OCI-LY7 (cell line): Measurements from ENCODE around the gene RLF. TPM values are rescaled to one million over a fixed set of nuclear protein-coding genes. Genes with fewer than 3 reads are reported as not detected.

Experiments
- BruUV-seq: library from RNA; stranded (reverse); fragments of 400-500 nt; replicated peaks from 2 replicates; lab custom pipeline; 2021; lab: Mats Ljungman, UMichigan
- CTCF ChIA-PET: fragments of 300-600 bp; sonication (Branson Sonifier 250); formaldehyde crosslinking; loops from one replicate; lab custom pipeline; 2022; ENCODE audit warnings: antibody characterized with exemption; ENCODE audit not compliant: unreplicated experiment; lab: Charles Lee
- POLR2A ChIA-PET: fragments of 300-600 bp; sonication (Branson Sonifier 250); formaldehyde crosslinking; loops from one replicate; lab custom pipeline; 2022; ENCODE audit warnings: antibody characterized with exemption; lab: Charles Lee
- DNase-seq: peaks from one replicate; pipeline ENCODE4 v3.0.0-alpha.2; 2015; ENCODE audit warnings: low spot score
- H2AFZ ChIP-seq: fragments of 200-600 bp; sonication (generic), shearing (Covaris generic); 2 replicates; pipeline ENCODE4 v1.6.1; 2014; ENCODE audit warnings: mild to moderate bottlenecking, antibody characterized with exemption, low read length, moderate library complexity
- H3K27ac ChIP-seq: fragments of 200-600 bp; sonication (generic); 2 replicates; pipeline ENCODE4 v1.5.1; 2014; ENCODE audit warnings: mixed run types, low read depth, mild to moderate bottlenecking, moderate library complexity, low read length, inconsistent platforms; ENCODE audit not compliant: poor library complexity, severe bottlenecking
- H3K36me3 ChIP-seq: fragments of 200-600 bp; sonication (generic); 2 replicates; pipeline ENCODE4 v1.6.1; 2014; ENCODE audit warnings: mild to moderate bottlenecking, antibody characterized with exemption, low read length, moderate library complexity, mixed read lengths; ENCODE audit not compliant: insufficient read depth
- H3K4me1 ChIP-seq: fragments of 200-600 bp; sonication (generic); 2 replicates; pipeline ENCODE4 v1.5.1; 2014; ENCODE audit warnings: mild to moderate bottlenecking, low read length; ENCODE audit not compliant: insufficient read depth, poor library complexity, severe bottlenecking
- H3K4me2 ChIP-seq: fragments of 200-600 bp; sonication (generic); 2 replicates; pipeline ENCODE4 v1.6.1; 2014; ENCODE audit warnings: mild to moderate bottlenecking, low read length
- H3K4me3 ChIP-seq: fragments of 200-600 bp; sonication (generic); 2 replicates; pipeline ENCODE4 v1.5.1; 2014; ENCODE audit warnings: mild to moderate bottlenecking, low read depth, low read length; ENCODE audit not compliant: poor library complexity, severe bottlenecking
- H3K79me2 ChIP-seq: fragments of 200-600 bp; sonication (generic); 2 replicates; pipeline ENCODE4 v1.6.1; 2016; ENCODE audit warnings: low read depth, mild to moderate bottlenecking, low read length, moderate library complexity, mixed read lengths; ENCODE audit not compliant: insufficient read depth
- H3K9me2 ChIP-seq: fragments of 200-600 bp; sonication (generic); 2 replicates; pipeline ENCODE4 v1.6.1; 2016; ENCODE audit warnings: mild to moderate bottlenecking, low read length, mixed read lengths; ENCODE audit not compliant: insufficient read depth
- H3K9me3 ChIP-seq: fragments of 200-600 bp; sonication (generic); 2 replicates; pipeline ENCODE4 v1.6.1; 2014; ENCODE audit warnings: mild to moderate bottlenecking, mixed run types, low read length, mixed read lengths
- H4K20me1 ChIP-seq: fragments of 200-600 bp; sonication (generic); 2 replicates; pipeline ENCODE4 v1.6.1; 2014; ENCODE audit warnings: mild to moderate bottlenecking, antibody characterized with exemption, low read length, moderate library complexity, mixed read lengths; ENCODE audit not compliant: insufficient read depth
- CTCF ChIP-seq: fragments of 200-600 bp; sonication (generic); conservative IDR thresholded peaks from 2 replicates; pipeline ENCODE4 v1.5.1; 2014; ENCODE audit warnings: mild to moderate bottlenecking, antibody characterized with exemption, low read length, moderate library complexity, mixed read lengths
- EZH2phosphoT487 ChIP-seq: fragments of 200-600 bp; sonication (generic); IDR thresholded peaks from 2 replicates; pipeline ENCODE4 v1.6.1; 2018; ENCODE audit warnings: low read depth, borderline replicate concordance, mild to moderate bottlenecking, mixed run types, antibody characterized with exemption, low read length, moderate library complexity, mixed read lengths
- intact Hi-C: fragments of 100-400 bp; cut with micrococcal nuclease; formaldehyde crosslinking; loops from one replicate; pipeline ENCODE4 v1.10.0; 2022; ENCODE audit not compliant: unreplicated experiment
- total RNA-seq, 2 experiments: library from RNA; depleted of rRNA in 1 of 2; stranded (reverse); fragments of >200 nt in 1 of 2; shearing (Covaris generic) in 1 of 2; gene quantifications; 2 replicates each; pipeline ENCODE4 v1.2.3, GENCODE V29; 2014 to 2022

RLF gene
- total RNA-seq, 2 experiments from 2014 or later, result 16.9 to 22.5 TPM

- intact Hi-C loops, result no loop called here
Observed at GRCh38 chr1:40270152-40270834, 109.1 kb downstream of the RLF start.

GRCh38 chr1:40272653-40273213 lies 111.5 kb downstream of the RLF start:
- H3K4me2 ChIP-seq, result no peak overlapping the region
- no peaks in the 10 kb centered on the region for H3K4me1 ChIP-seq
- H3K9me3 ChIP-seq, result no peaks in the 10 kb centered on the region
- POLR2A ChIA-PET, result interaction anchor here (0.7 to 2.1 kb wide), 2 partner anchors 9 to 62 kb away, joined by 4 to 5 read pairs; no protein-coding TSS in a partner anchor
- no peaks in the 10 kb centered on the region for H4K20me1 ChIP-seq
- TF ChIP-seq CTCF (no peak), EZH2phosphoT487 (no peak)
- CTCF ChIA-PET, result interaction anchor here (0.5 kb wide), 1 partner anchor 847 kb away, joined by 3 read pairs; no protein-coding TSS in a partner anchor
- H3K4me3 ChIP-seq, result no peak overlapping the region
- no peaks in the 10 kb centered on the region for H3K79me2 ChIP-seq
- intact Hi-C loops, result no loop called here
- no peak overlapping the region for H2AFZ ChIP-seq
- no peak for DNase-seq
- no TSS peak for BruUV-seq
- no peak overlapping the region for H3K27ac ChIP-seq
- no peaks in the 10 kb centered on the region for H3K9me2 ChIP-seq
- peaks cover 83% of the 10 kb centered on the region for H3K36me3 ChIP-seq

More at GRCh38 chr1:40270152-40270834, 109.1 kb downstream of the RLF start:
- Histone ChIP-seq H3K9me3 (no peaks in the 10 kb centered on the region), H3K27ac (no peak overlapping the region), H3K79me2 (peaks cover 4% of the 10 kb centered on the region; the same call in 1 of the 2 replicates), H3K36me3 (peaks cover 90% of the 10 kb centered on the region), H3K9me2 (no peaks in the 10 kb centered on the region), H3K4me2 (no peak overlapping the region), H2AFZ (no peak overlapping the region), H3K4me3 (no peak overlapping the region), H4K20me1 (no peaks in the 10 kb centered on the region), H3K4me1 (no peaks in the 10 kb centered on the region)
- BruUV-seq, result no TSS peak
- TF ChIP-seq EZH2phosphoT487 (no peak), CTCF (no peak)
- POLR2A ChIA-PET, result no interaction called here
- no peak for DNase-seq
- CTCF ChIA-PET, result no interaction called here
